Neural cell (in vitro differentiated cells): ENCODE data around the gene PLCE1. TPM values are rescaled to one million over a fixed set of nuclear protein-coding genes. Genes with fewer than 3 reads are reported as not detected.

Experiments used
- H2AFZ ChIP-seq: fragments of 200-600, 300-800 bp; sonication (generic), shearing (Covaris generic); 2 replicates; pipeline ENCODE4 v1.6.0; 2014; ENCODE audit warnings: low read depth, mild to moderate bottlenecking, antibody characterized with exemption, low read length, moderate library complexity
- H3F3A ChIP-seq: fragments of 200-600 bp; shearing (Covaris generic); 2 replicates; pipeline ENCODE4 v1.6.1; 2016; ENCODE audit warnings: mild to moderate bottlenecking, moderate library complexity, mixed read lengths, antibody characterized with exemption, low read length; ENCODE audit not compliant: insufficient read depth, poor library complexity, severe bottlenecking
- H3K27ac ChIP-seq: fragments of 200-600, 300-800 bp; sonication (generic), shearing (Covaris generic); 2 replicates; pipeline ENCODE4 v1.5.1; 2014; ENCODE audit warnings: mild to moderate bottlenecking, low read length, moderate library complexity
- H3K27me3 ChIP-seq: fragments of 300-800, 200-600 bp; sonication (generic), shearing (Covaris generic); 2 replicates; pipeline ENCODE4 v1.6.0; 2014; ENCODE audit warnings: mild to moderate bottlenecking, low read depth, low read length, moderate library complexity; ENCODE audit not compliant: insufficient read depth
- H3K36me3 ChIP-seq: fragments of 300-800, 200-600 bp; sonication (generic), shearing (Covaris generic); 2 replicates; pipeline ENCODE4 v1.5.1; 2014; ENCODE audit warnings: mild to moderate bottlenecking, antibody characterized with exemption, low read length, moderate library complexity; ENCODE audit not compliant: insufficient read depth
- H3K4me2 ChIP-seq: fragments of 300-800, 200-600 bp; sonication (generic), shearing (Covaris generic); 2 replicates; pipeline ENCODE4 v1.6.0; 2014; ENCODE audit warnings: mild to moderate bottlenecking, low read length
- H3K4me3 ChIP-seq: fragments of 300-800, 200-600 bp; sonication (generic), shearing (Covaris generic); 2 replicates; pipeline ENCODE4 v1.5.1; 2014; ENCODE audit warnings: mild to moderate bottlenecking, low read length, moderate library complexity
- H3K79me2 ChIP-seq: fragments of 200-600 bp; shearing (Covaris generic); replicated peaks from 2 replicates; pipeline ENCODE4 v1.6.0; 2014; ENCODE audit warnings: mild to moderate bottlenecking, low read length, moderate library complexity; ENCODE audit not compliant: insufficient read depth
- H3K9ac ChIP-seq: fragments of 300-800, 200-600 bp; sonication (generic), shearing (Covaris generic); 2 replicates; pipeline ENCODE4 v1.6.1; 2016; ENCODE audit warnings: mild to moderate bottlenecking, low read length, mixed read lengths
- H3K9me2 ChIP-seq: fragments of 200-600 bp; shearing (Covaris generic); 2 replicates; pipeline ENCODE4 v1.6.1; 2016; ENCODE audit warnings: mild to moderate bottlenecking, low read length, mixed read lengths; ENCODE audit not compliant: insufficient read depth
- H3K9me3 ChIP-seq: fragments of 200-600, 300-800 bp; sonication (generic), shearing (Covaris generic); 2 replicates; pipeline ENCODE4 v1.6.1; 2016; ENCODE audit warnings: mild to moderate bottlenecking, mixed run types, low read length, moderate library complexity, mixed read lengths
- H4K20me1 ChIP-seq: fragments of 200-600 bp; shearing (Covaris generic); 2 replicates; pipeline ENCODE4 v1.6.1; 2016; ENCODE audit warnings: mild to moderate bottlenecking, mixed run types; ENCODE audit not compliant: insufficient read depth
- EP300 ChIP-seq: fragments of 450-650 bp; conservative IDR thresholded peaks from 2 replicates; pipeline ENCODE4 v1.6.1; 2014; ENCODE audit warnings: antibody characterized with exemption, mild to moderate bottlenecking, moderate library complexity; ENCODE audit not compliant: poor library complexity, severe bottlenecking
- EZH2 ChIP-seq: fragments of 200-600, 300-800 bp; shearing (Covaris generic), sonication (generic); IDR thresholded peaks from 2 replicates; pipeline ENCODE4 v1.6.1; 2014; ENCODE audit warnings: antibody characterized with exemption, low read length, borderline replicate concordance, mild to moderate bottlenecking; ENCODE audit not compliant: insufficient read depth, poor library complexity, severe bottlenecking
- MXI1 ChIP-seq: fragments of 450-650 bp; conservative IDR thresholded peaks from 2 replicates; pipeline ENCODE4 v1.6.1; 2014; ENCODE audit warnings: antibody characterized with exemption, mild to moderate bottlenecking; ENCODE audit not compliant: poor library complexity, severe bottlenecking
- POLR2AphosphoS5 ChIP-seq: IDR thresholded peaks from 2 replicates; pipeline ENCODE4 v1.6.1; 2012
- RAD21 ChIP-seq: fragments of 450-650 bp; conservative IDR thresholded peaks from 2 replicates; pipeline ENCODE4 v1.6.1; 2014; ENCODE audit warnings: antibody characterized with exemption, mild to moderate bottlenecking, moderate library complexity
- REST ChIP-seq: IDR thresholded peaks from 2 replicates; pipeline ENCODE4 v1.6.1; 2012; ENCODE audit warnings: borderline replicate concordance
- SMC3 ChIP-seq: fragments of 450-650 bp; conservative IDR thresholded peaks from 2 replicates; pipeline ENCODE4 v1.6.1; 2014; ENCODE audit warnings: antibody characterized with exemption, mild to moderate bottlenecking, moderate library complexity; ENCODE audit not compliant: poor library complexity
- TAF1 ChIP-seq: IDR thresholded peaks from 2 replicates; pipeline ENCODE4 v1.6.1; 2012; ENCODE audit warnings: low read depth
- polyA plus RNA-seq: library from polyadenylated mRNA; depleted of rRNA; stranded (reverse); fragments of >200 nt; gene quantifications from 2 replicates; pipeline ENCODE4 v1.2.3, GENCODE V29; 2014
- TF ChIP-seq, protein P1 (sequence below): fragments of 450-650 bp; IDR thresholded peaks from 2 replicates; pipeline ENCODE4 v1.5.1; 2014; ENCODE audit warnings: antibody characterized with exemption, mild to moderate bottlenecking, moderate library complexity; ENCODE audit not compliant: poor library complexity, severe bottlenecking

The PLCE1 gene
- polyA plus RNA-seq, 1 donor from 2014 or later = 0.22 TPM

- TF ChIP-seq REST = no peak
- TF ChIP-seq, protein P1, sequence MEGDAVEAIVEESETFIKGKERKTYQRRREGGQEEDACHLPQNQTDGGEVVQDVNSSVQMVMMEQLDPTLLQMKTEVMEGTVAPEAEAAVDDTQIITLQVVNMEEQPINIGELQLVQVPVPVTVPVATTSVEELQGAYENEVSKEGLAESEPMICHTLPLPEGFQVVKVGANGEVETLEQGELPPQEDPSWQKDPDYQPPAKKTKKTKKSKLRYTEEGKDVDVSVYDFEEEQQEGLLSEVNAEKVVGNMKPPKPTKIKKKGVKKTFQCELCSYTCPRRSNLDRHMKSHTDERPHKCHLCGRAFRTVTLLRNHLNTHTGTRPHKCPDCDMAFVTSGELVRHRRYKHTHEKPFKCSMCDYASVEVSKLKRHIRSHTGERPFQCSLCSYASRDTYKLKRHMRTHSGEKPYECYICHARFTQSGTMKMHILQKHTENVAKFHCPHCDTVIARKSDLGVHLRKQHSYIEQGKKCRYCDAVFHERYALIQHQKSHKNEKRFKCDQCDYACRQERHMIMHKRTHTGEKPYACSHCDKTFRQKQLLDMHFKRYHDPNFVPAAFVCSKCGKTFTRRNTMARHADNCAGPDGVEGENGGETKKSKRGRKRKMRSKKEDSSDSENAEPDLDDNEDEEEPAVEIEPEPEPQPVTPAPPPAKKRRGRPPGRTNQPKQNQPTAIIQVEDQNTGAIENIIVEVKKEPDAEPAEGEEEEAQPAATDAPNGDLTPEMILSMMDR = no peak
- no peak for TF ChIP-seq EP300
- no peak for TF ChIP-seq SMC3
- TF ChIP-seq MXI1 = no peak
- no peak for TF ChIP-seq TAF1
- no peak for TF ChIP-seq EZH2
- no peak for TF ChIP-seq POLR2AphosphoS5
- no peak for TF ChIP-seq RAD21
- H2AFZ ChIP-seq = no peak overlapping the region
- no peaks in the 10 kb centered on the region for H3K27me3 ChIP-seq
- no peaks in the 10 kb centered on the region for H3K9me3 ChIP-seq
- H3K9me2 ChIP-seq = no peaks in the 10 kb centered on the region
- H3K9ac ChIP-seq = no peak overlapping the region
- no peak overlapping the region for H3K4me2 ChIP-seq
- no peak overlapping the region for H3K27ac ChIP-seq
- H3K36me3 ChIP-seq = no peaks in the 10 kb centered on the region
- no peaks in the 10 kb centered on the region for H3F3A ChIP-seq
- H4K20me1 ChIP-seq = no peaks in the 10 kb centered on the region
- H3K4me3 ChIP-seq = no peak overlapping the region
- H3K79me2 ChIP-seq = no peaks in the 10 kb centered on the region
Measured at GRCh38 chr10:94042834-94043175, 49.1 kb downstream of the PLCE1 start.

Other genes starting within 250 kb of the PLCE1 start
- gene LGI1, start 236.0 kb upstream of the PLCE1 start, polyA plus RNA-seq = 2.1 and 2.5 TPM in 2 replicates
- 3.3 and 3.5 TPM in 2 replicates for gene SLC35G1, start 100.0 kb upstream of the PLCE1 start, polyA plus RNA-seq